NCI-H1092 treated with DMSO at 0.1 percent for 48 hours (cell line): ENCODE measurements around the gene ASIC4.

Experiments
- DNase-seq: peaks from one replicate; lab custom pipeline; 2025; lab: John Stamatoyannopoulos, UW

ASIC4 gene

GRCh38 chr2:219552382-219553167, 38.3 kb downstream of the ASIC4 start:
- peak; percentile 63 for DNase-seq

GRCh38 chr2:219553168-219553417, 38.8 kb downstream of the ASIC4 start:
- no peak for DNase-seq

- DNase-seq: no peak
These were observed 39.2 kb downstream of the ASIC4 start for GRCh38 chr2:219553463-219553963.

DNA sequence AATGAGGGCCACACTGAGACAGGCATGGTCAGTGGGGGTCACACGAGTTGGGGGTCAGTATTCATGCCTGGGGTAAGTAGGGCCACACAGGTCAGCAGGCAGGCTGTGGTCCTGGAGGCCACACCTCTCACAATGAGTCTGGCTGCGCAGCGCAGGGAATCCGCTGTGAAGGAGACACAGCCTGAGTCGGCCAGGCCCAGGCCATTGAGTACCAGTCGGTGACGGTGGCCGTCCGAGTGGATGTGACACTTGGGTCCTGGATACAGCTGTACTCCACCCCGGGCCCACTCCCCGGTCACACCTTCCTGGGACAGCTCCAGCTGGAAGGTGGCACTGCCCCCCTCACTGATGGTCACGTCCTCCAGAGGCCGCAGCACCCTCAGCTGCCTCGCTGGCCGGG, 40.1 kb downstream of the ASIC4 start:
- DNase-seq: no peak

DNA sequence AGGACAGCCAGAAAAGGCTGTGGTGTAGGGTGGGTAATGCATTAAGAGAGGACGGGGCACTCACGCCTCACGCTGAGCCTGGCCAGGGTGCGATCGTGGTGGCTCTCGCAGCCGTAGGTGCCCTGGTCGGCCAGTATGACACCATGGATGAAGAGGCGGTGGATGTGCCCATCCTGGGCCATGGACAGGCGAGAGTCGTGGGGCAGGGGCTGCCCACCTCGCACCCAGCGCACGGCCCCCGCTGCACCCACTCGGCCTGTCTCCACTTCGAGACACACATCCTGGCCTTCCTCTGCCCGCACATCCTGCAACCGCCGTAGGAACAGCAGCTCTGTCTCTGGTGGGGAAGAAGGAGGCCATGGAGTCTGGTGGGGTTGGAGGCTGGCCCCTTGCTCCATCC, 41.7 kb downstream of the ASIC4 start:
- no peak for DNase-seq

DNA sequence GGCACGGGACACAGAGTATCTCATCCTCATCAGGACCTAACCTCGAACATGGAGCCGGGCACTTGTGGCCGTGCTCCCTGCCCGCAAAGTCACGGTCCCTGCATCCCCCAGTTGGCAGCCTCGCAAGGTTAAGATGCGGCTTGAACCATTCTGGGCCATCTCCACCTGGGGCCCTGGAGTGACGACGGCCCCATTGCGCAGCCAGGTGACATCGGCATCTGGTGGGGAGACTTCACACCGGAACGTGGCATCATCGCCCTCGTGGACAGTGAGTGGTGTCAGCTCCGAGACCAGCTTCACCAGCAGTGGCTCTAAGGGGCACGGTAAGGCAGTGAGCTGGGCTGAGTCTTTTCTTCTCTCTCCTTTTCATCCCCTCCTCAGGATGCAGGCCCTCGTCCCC, 42.1 kb downstream of the ASIC4 start:
- no peak for DNase-seq

- DNase-seq: no peak
These were observed 43.0 kb downstream of the ASIC4 start for GRCh38 chr2:219557320-219557719.

DNA sequence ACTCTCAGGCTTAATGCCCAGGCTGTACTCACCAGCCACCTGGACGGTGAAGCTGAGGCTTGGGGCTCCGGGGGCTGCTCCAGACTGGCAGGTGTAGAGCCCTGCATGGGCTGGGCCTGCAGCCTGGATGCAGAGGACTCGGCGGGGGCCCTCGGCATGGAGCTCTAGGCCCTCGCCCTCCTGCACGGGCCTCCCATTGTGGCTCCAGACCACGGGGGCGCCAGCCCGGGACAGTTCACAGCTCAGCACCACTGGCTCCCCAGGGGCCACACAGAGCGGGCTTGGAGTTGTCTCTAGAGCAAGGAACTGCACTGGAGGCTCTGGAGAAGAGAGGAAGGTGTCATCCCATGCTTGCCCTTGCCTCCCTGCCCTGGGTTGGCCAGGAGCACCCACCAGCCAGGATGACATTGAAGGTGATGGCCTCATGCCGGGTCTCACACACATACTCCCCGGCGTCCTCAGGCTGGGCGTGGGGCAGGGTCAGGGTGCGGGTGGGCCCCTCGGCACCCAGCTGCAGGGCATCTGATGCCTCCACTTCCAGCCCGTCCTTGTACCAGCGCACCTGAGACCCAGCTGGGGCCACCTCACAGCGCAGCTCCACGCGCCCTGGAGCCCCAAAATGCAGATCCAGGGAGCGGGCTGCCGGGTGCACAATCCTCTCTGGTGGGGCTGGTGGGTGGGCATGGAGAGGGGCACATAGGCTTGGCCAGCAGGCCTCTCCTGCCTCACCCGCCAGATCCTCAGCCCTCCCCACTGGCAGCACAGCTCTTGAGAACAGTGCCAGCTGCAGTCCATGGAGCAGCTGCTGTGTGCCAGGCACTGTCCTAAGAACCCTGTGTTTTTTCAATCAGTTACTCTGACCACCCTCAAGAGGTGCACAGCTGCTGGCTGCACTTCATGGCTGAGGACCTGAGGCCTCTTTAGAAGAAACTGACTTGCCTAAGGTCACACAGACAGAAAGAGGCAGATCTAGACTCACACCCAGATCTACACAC, 43.8 kb downstream of the ASIC4 start:
- DNase-seq: no peak

DNA sequence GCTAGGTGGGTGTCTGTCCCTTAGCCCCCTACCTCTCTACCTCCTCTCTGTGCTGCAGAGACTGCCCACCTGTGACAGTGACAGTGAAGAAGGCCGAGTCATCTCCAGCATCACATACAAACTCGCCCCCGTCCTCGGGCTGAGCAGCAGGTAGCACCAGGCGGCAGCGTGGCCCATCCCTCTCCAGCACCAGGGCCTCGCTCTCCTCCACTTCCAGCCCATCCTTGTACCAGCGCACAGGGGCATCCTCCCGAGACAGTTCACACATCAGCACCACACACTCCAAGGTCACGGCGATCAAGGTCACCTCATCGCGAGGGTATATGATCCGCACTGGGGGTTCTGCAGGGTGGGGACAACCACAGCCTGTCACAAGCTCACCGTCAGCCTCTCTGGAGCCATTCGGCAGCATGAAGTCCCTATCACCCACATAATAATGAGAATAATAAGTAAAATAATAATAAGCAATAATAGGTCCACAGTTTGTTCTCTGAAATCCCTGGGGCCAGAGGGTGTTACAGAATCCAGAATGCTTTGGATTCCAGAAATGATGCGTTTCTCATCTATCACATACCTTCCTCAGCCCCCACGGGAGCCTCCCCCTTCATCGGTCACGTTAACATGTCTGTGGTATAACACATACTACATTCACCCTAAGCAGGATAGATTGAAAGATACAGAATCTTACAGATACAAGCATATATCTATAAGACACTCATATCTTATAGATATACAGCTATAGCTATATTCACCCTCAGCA, 45.1 kb downstream of the ASIC4 start:
- DNase-seq: no peak

DNA sequence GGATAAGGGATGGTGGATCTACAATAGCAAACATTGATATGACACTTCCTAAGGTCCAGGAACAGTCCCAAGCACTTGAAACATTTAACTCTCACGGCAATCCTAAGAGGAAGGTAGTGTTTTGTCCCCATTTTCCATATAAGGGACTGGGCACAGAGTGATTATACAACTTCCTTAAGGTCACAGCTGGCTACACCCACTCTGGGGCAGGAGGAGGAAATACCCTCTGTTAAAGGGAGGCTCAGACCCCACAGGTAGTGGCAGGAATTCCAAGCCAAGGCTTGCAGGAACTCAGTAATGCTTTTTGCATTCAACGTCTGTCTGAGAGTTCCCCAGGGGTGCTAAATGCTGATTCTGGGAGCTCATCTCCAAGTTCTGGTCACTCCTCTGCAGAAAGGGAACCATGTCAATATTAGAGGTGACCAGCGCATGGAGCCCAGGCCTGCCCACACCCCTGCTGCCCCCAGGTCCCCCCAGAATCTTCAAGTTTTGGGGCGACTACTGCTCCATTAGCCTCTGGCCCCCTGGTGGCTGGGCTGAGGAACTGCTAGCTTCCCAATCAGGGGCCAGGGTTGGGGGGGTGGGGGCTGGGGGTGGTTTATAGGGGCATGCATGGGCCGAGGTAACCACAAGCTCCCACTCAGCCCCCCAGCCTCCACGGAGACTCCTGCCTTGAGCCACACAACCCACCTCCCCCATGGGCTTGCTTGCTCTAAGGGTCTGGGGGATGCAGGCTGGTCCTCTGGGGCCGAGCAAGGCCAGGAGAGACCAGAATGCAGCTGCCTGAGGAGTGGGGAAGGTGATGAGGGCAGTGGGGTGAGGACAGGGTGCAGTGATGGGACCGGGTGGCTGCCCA, 46.0 kb downstream of the ASIC4 start:
- no peak for DNase-seq

GRCh38 chr2:219560893-219561178, 46.6 kb downstream of the ASIC4 start:
- DNase-seq: no peak

DNA sequence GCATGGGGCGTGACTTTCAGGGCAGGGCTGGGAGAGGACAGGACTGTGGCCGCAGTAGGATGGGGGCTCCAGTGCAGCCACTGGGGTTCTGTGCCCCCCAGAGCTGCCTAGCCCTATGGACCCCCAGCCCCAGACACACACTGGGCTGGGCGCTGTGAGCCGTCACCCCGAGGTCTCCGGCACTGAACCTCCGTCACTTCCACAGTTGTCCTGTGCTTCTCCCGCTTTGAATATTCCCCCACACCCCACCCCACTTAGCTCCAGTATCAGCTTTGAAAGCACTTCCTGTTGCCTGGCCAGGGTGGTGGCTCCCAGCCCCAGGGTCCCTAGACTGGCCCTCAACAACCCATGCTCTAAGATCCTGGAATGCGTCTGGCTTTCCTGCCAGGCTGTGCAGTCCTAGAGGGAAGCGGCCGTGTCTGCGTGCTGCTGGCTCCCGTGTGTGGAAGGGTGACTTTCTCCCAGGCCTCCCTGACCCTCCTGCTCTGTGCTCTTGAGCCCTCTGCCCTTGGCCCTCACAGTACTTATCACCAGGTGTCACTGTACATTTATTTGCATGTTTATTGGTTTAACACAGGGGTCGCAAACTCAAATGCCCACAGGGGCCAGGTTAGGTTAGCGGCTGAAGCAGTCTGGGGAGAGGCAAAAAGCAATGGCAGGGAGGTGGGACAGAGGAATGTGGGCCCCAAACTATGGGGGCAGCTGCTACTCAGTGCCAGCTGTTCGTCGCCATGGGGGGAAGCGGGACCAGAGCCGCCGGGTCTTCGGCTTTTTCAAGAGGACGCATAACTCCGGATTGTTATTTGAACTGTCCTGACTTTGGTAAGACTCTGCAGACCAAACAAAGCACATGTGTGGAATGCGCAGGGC, 47.1 kb downstream of the ASIC4 start:
- no peak for DNase-seq

- no peak for DNase-seq
These were observed 48.1 kb downstream of the ASIC4 start for GRCh38 chr2:219562049-219563020.

DNA sequence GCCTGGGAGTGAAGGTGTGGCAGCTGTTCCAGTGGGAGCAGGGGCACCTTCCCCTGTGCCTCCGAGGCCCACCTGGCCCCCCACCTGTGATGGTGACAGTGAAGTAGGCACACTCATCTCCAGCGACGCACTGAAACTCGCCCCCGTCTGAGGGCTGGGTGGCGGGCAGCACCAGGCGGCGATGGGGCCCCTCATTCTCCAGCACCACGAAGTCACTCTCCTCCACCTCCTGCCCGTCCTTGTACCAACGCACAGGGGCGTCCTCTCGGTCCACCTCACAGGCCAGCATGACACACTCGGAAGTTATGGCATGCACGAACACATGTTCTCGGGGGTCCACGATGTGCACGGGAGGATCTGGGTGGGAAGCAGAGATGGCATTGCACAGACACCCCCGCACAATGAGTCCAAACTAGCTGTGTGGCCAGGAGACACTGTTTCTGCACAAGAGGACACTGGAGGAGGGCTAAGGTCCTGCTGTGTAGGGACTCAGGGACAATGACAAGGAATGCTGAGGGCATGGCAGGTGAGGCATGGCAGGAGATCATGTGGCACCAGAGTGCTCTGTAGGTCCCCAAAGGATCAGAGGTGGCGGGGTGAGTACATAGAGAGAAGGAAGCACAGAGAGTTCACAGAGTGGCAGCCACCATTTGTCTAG, 49.1 kb downstream of the ASIC4 start:
- no peak for DNase-seq

DNA sequence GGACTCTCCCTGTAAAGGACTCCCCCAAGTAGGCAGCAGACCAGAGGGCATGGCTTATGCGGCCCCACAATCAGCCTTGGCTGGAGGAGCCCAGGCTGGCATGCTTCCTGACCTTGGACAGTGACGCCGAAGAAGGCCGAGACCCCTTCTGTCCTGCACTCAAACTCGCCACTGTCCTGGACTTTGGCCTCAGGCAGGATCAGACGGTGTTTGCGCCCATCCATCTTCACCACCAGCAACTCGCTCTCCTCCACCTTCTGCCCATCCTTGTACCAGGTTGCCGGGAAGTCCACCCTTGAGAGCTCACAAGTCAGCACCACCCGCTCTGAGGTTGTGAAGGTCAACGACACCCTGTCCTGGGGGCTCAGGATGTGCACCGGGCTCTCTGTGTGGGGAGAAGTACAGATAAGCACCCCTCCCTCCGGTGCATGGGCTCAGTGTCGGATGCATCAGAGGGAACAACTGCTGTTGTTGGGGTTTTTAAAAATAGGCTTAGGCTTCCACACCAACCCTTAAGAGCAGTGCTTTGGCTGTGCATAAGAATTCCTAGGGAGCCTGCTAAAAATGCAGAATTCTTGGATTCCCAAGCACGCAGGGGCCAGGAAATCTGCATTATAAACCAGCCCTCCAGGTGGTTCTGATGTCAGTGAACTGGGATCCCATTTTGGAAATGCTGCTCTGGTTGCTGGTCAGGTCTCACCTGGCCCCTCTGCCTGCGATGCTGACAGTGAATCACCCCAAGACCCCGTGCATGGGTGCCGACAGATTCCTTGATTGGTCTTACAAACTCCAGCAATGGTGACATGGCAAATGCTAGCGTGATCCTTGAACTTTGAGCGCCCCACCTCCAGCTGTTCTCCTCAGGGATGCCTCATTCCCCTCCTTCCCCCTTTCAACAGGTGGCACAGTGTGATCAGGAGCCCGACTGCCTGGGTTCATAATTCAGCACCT, 51.1 kb downstream of the ASIC4 start:
- DNase-seq: no peak

DNA sequence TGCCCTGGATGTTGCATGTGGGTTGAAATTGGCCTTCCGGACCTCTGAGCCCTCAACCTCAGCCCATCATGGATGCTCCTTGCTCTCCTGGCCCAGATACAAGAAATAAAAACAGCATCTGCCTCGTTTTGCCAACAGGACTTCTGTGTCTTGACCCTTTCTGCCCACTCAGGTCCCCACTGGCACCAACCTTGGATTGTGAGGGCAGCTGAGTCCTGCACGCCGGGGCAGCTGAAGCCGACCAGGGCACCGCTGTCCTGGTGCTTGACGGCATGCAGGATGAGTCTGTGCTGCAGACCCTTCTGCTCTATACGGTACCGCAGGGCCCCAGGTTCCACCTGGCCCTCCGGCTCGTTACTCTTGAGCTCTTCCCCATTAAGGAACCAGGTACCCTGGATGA, 52.4 kb downstream of the ASIC4 start:
- DNase-seq: no peak

GRCh38 chr2:219567131-219567530, 52.8 kb downstream of the ASIC4 start:
- no peak for DNase-seq
